Upper lobe of left lung (tissue), 4 donors: ENCODE results near the gene CCDC183.

Source experiments
- CTCF ChIP-seq, 6 experiments: fragments of 450-650 bp in 4 of 6; fragments of 200-600 bp in 2 of 6; sonication (generic) in 2 of 6; IDR thresholded peaks; one replicate each; pipeline ENCODE4 v1.5.1; 2016 to 2019; ENCODE audit warnings: antibody characterized with exemption in 6 of 6
- EP300 ChIP-seq, 4 donors: sonication (generic); formaldehyde crosslinking; IDR thresholded peaks; one replicate each; pipeline ENCODE4 v1.5.1; 2017; ENCODE audit warnings: antibody characterized with exemption in 4 of 4, control low read depth in 2 of 4
- POLR2A ChIP-seq, 4 donors: fragments of 450-650 bp; IDR thresholded peaks; one replicate each; pipeline ENCODE4 v1.5.1; 2016 to 2017; ENCODE audit warnings: antibody characterized with exemption in 4 of 4, mild to moderate bottlenecking in 2 of 4
- POLR2AphosphoS5 ChIP-seq, 2 donors: sonication (generic); formaldehyde crosslinking; IDR thresholded peaks; one replicate each; pipeline ENCODE4 v1.5.1; 2017; ENCODE audit warnings: antibody characterized with exemption in 2 of 2

- no peak for TF ChIP-seq POLR2AphosphoS5 (IDR thresholded peaks at IDR 0.05)
- TF ChIP-seq CTCF (IDR thresholded peaks at IDR 0.05), result no peak
- TF ChIP-seq EP300 (IDR thresholded peaks at IDR 0.05), result no peak
- TF ChIP-seq POLR2A (IDR thresholded peaks at IDR 0.05), result no peak
These were observed 31.7 kb upstream of the CCDC183 start, which contains the start of gene LCN15 for GRCh38 chr9:136764301-136764891.
